ENCODE measurements around the gene EXOC8. TPM values are rescaled to one million over a fixed set of nuclear protein-coding genes. Genes with fewer than 3 reads are reported as not detected.
A peak's percentile ranks its signal among the peaks of the same experiment; 100 is the strongest.

The EXOC8 gene
- 16.0 and 16.9 TPM in 2 replicates for total RNA-seq (2014; rRNA removed; shearing (Covaris generic))

- peak; percentile 94 to 99 for DNase-seq (ENCODE audit: low read depth in 1 of 2, low spot score in 2 of 2)
- Histone ChIP-seq H3K4me1 (replicated peaks) (peaks cover 36% of the 10 kb centered on the region), H3K36me3 (peaks cover 59% of the 10 kb centered on the region)
These were observed at the start of gene EXOC8 for GRCh38 chr1:231337472-231338269. Gene EXOC8, minus strand, starts transcription at chr1:231337852. Its CDS starts 107 bp downstream, at chr1:231337745.

GRCh38 chr1:231386466-231386865 is 48.8 kb upstream of the EXOC8 start:
- Histone ChIP-seq H3K4me3 (no peak overlapping the region), H3K4me1 (replicated peaks) (peaks cover 40% of the 10 kb centered on the region), H3K36me3 (no peaks in the 10 kb centered on the region), H3K9me3 (replicated peaks) (no peaks in the 10 kb centered on the region), H3K27ac (no peak overlapping the region), H3K27me3 (replicated peaks) (no peaks in the 10 kb centered on the region)
- no peak for DNase-seq (ENCODE audit: low read depth in 1 of 2, low spot score in 2 of 2)

More at GRCh38 chr1:231337472-231338269, at the start of gene EXOC8:
- H3K27ac ChIP-seq: peak within 1 kb of the TSS; percentile 94
- H3K9me3 ChIP-seq (replicated peaks): no peaks in the 10 kb centered on the region
- no peaks in the 10 kb centered on the region for H3K27me3 ChIP-seq (replicated peaks)
- H3K4me3 ChIP-seq: peak within 1 kb of the TSS; percentile 65

- no peak overlapping the region for H3K27ac ChIP-seq
- no peaks in the 10 kb centered on the region for H3K27me3 ChIP-seq (replicated peaks)
- no peak overlapping the region for H3K4me3 ChIP-seq
- peaks cover 29% of the 10 kb centered on the region for H3K4me1 ChIP-seq (replicated peaks)
- H3K36me3 ChIP-seq: no peaks in the 10 kb centered on the region
- DNase-seq (ENCODE audit: low read depth in 1 of 2, low spot score in 2 of 2): no peak
- H3K9me3 ChIP-seq (replicated peaks): no peaks in the 10 kb centered on the region
These were observed 47.7 kb upstream of the EXOC8 start for GRCh38 chr1:231385416-231385748.

- no peak for DNase-seq (ENCODE audit: low read depth in 1 of 2, low spot score in 2 of 2)
- no peaks in the 10 kb centered on the region for H3K9me3 ChIP-seq (replicated peaks)
- no peaks in the 10 kb centered on the region for H3K27me3 ChIP-seq (replicated peaks)
- H3K4me3 ChIP-seq: no peak overlapping the region
- H3K36me3 ChIP-seq: no peaks in the 10 kb centered on the region
- no peak overlapping the region for H3K27ac ChIP-seq
- H3K4me1 ChIP-seq (replicated peaks): peaks cover 24% of the 10 kb centered on the region
These were observed 47.2 kb upstream of the EXOC8 start for GRCh38 chr1:231384696-231385415.

- DNase-seq (ENCODE audit: low read depth in 1 of 2, low spot score in 2 of 2): no peak
- Histone ChIP-seq H3K27ac (no peak overlapping the region), H3K9me3 (replicated peaks) (no peaks in the 10 kb centered on the region), H3K36me3 (no peaks in the 10 kb centered on the region), H3K4me3 (no peak overlapping the region), H3K27me3 (replicated peaks) (no peaks in the 10 kb centered on the region), H3K4me1 (replicated peaks) (peaks cover 9% of the 10 kb centered on the region)
These were observed 45.7 kb upstream of the EXOC8 start for GRCh38 chr1:231383159-231383860.

GRCh38 chr1:231382426-231382825 is 44.8 kb upstream of the EXOC8 start:
- no peaks in the 10 kb centered on the region for H3K4me1 ChIP-seq (replicated peaks)
- H3K27ac ChIP-seq: no peak overlapping the region
- H3K4me3 ChIP-seq: no peak overlapping the region
- H3K27me3 ChIP-seq (replicated peaks): no peaks in the 10 kb centered on the region
- no peak for DNase-seq (ENCODE audit: low read depth in 1 of 2, low spot score in 2 of 2)
- H3K36me3 ChIP-seq: no peaks in the 10 kb centered on the region
- no peaks in the 10 kb centered on the region for H3K9me3 ChIP-seq (replicated peaks)

- Histone ChIP-seq H3K9me3 (replicated peaks) (no peaks in the 10 kb centered on the region), H3K4me3 (no peak overlapping the region), H3K36me3 (no peaks in the 10 kb centered on the region), H3K27ac (no peak overlapping the region), H3K27me3 (replicated peaks) (no peaks in the 10 kb centered on the region), H3K4me1 (replicated peaks) (0 out of 2 replicates have a peak, but pooled peaks cover 3% of the 10 kb centered on the region)
- no peak for DNase-seq (ENCODE audit: low read depth in 1 of 2, low spot score in 2 of 2)
These were observed 44.1 kb upstream of the EXOC8 start for GRCh38 chr1:231381729-231382128.

- no peak overlapping the region for H3K4me3 ChIP-seq
- H3K4me1 ChIP-seq (replicated peaks): peaks cover 6% of the 10 kb centered on the region; the same call in 1 of the 2 replicates
- H3K9me3 ChIP-seq (replicated peaks): no peaks in the 10 kb centered on the region
- no peaks in the 10 kb centered on the region for H3K27me3 ChIP-seq (replicated peaks)
- H3K27ac ChIP-seq: no peak overlapping the region
- H3K36me3 ChIP-seq: no peaks in the 10 kb centered on the region; the same call in none of the 2 replicates
- no peak for DNase-seq (ENCODE audit: low read depth in 1 of 2, low spot score in 2 of 2)
These were observed 39.4 kb upstream of the EXOC8 start for GRCh38 chr1:231376875-231377549.

- no peak overlapping the region for H3K27ac ChIP-seq
- no peaks in the 10 kb centered on the region; the same call in none of the 2 replicates for H3K36me3 ChIP-seq
- no peaks in the 10 kb centered on the region for H3K27me3 ChIP-seq (replicated peaks)
- no peaks in the 10 kb centered on the region for H3K9me3 ChIP-seq (replicated peaks)
- no peak for DNase-seq (ENCODE audit: low read depth in 1 of 2, low spot score in 2 of 2)
- H3K4me1 ChIP-seq (replicated peaks): peaks cover 6% of the 10 kb centered on the region; the same call in 1 of the 2 replicates
- no peak overlapping the region for H3K4me3 ChIP-seq
These were observed 38.4 kb upstream of the EXOC8 start for GRCh38 chr1:231376101-231376500.

- no peaks in the 10 kb centered on the region for H3K27me3 ChIP-seq (replicated peaks)
- peaks cover 6% of the 10 kb centered on the region; the same call in 1 of the 2 replicates for H3K4me1 ChIP-seq (replicated peaks)
- DNase-seq (ENCODE audit: low read depth in 1 of 2, low spot score in 2 of 2): no peak
- no peaks in the 10 kb centered on the region; the same call in none of the 2 replicates for H3K36me3 ChIP-seq
- no peak overlapping the region for H3K27ac ChIP-seq
- no peaks in the 10 kb centered on the region for H3K9me3 ChIP-seq (replicated peaks)
- no peak overlapping the region for H3K4me3 ChIP-seq
These were observed 36.7 kb upstream of the EXOC8 start for GRCh38 chr1:231374394-231374793.

GRCh38 chr1:231372501-231372900 is 34.8 kb upstream of the EXOC8 start:
- Histone ChIP-seq H3K27me3 (replicated peaks) (no peaks in the 10 kb centered on the region), H3K9me3 (replicated peaks) (no peaks in the 10 kb centered on the region), H3K4me1 (replicated peaks) (peaks cover 6% of the 10 kb centered on the region; the same call in 1 of the 2 replicates), H3K36me3 (no peaks in the 10 kb centered on the region; the same call in none of the 2 replicates), H3K4me3 (no peak overlapping the region), H3K27ac (no peak overlapping the region)
- no peak for DNase-seq (ENCODE audit: low read depth in 1 of 2, low spot score in 2 of 2)

GRCh38 chr1:231369282-231369681 is 31.6 kb upstream of the EXOC8 start:
- DNase-seq (ENCODE audit: low read depth in 1 of 2, low spot score in 2 of 2): no peak
- no peaks in the 10 kb centered on the region for H3K9me3 ChIP-seq (replicated peaks)
- no peaks in the 10 kb centered on the region; the same call in none of the 2 replicates for H3K36me3 ChIP-seq
- H3K27ac ChIP-seq: no peak overlapping the region
- no peak overlapping the region for H3K4me3 ChIP-seq
- H3K4me1 ChIP-seq (replicated peaks): no peaks in the 10 kb centered on the region
- no peaks in the 10 kb centered on the region for H3K27me3 ChIP-seq (replicated peaks)

- no peaks in the 10 kb centered on the region for H3K9me3 ChIP-seq (replicated peaks)
- H3K27me3 ChIP-seq (replicated peaks): no peaks in the 10 kb centered on the region
- no peak for DNase-seq (ENCODE audit: low read depth in 1 of 2, low spot score in 2 of 2)
- no peaks in the 10 kb centered on the region; the same call in none of the 2 replicates for H3K36me3 ChIP-seq
- no peak overlapping the region for H3K27ac ChIP-seq
- no peak overlapping the region for H3K4me3 ChIP-seq
- no peaks in the 10 kb centered on the region for H3K4me1 ChIP-seq (replicated peaks)
These were observed 26.5 kb upstream of the EXOC8 start for GRCh38 chr1:231364192-231364591.

Data from SJSA1 (cell line).